ENCODE data around the gene C1QTNF9B.

The C1QTNF9B gene

DNA sequence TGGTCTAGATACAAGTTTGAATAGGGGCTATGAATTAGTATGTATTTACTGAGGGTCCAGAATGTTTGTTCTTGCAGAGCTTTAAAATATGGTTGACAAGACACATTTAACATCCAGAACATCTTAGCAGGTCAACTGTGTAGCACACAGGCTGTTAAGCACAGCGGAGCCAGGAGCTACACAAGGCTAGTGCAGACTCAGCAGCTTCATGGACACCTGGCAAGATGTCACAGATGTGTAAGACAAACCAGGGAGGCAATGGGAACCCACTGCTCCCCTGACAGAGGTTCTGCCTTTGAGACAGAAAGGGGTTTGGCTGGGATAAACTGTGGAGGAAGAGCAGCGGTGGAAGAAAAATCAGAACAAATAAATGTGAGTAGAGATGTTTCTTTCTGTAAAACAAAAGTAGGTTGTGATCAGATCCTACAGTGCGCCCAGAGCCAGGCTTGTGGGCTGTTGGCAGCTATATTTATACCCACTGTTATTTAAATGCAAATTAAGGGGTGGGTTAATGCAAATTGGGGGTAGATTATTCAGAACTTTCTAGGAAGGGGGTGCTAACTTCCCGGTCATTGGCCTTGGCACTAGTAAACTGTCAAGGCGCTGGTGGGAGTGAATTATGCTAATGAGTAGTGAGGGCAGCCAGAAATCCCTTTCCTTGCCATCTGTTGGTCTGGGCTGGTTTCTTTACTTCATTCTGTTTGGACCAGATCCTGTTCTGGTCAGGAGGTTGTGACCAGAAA, 41.1 kb downstream of the C1QTNF9B start:
- DNase-seq: no peak

DNA sequence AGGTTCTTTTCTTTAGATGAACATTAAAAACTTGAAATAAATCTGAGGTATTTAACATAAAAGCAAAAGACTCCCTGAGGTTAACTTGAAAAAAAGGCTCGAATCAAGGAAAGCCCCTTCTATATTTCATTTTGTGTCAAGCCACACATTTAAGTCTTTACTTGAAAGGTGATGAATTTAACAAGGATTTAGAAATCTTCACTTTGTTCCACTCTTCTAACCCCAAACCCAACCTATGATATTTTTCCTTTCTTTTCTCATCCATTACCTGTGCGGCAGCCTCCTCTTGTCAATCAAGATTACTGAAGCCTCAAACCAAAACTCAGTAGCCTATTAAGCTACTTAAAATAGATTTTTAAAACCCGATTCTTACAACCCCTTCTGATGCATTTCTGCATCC, 41.9 kb downstream of the C1QTNF9B start:
- no peak for DNase-seq

GRCh38 chr13:23852351-23852750, 45.0 kb downstream of the C1QTNF9B start:
- no peak for DNase-seq

GRCh38 chr13:23851106-23851505, 46.2 kb downstream of the C1QTNF9B start:
- no peak for DNase-seq

DNA sequence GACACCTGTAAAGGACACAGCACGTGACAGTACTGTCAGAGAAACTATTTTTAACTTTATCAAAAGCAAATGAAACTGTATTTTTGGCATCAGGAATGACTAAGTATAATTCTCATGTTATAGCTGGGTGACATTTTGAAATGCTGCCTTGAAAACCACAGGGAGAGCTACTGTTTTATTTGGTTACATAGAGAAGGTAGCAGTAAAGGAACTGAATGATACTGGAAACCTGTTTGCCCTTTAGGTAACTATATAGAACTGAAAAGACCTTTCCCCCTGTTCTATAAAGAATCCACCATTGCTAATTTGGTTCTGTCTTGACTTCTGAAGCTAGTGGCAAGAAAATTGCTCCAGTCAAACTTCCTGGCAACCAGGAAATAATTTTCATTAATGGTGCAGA, 47.2 kb downstream of the C1QTNF9B start:
- DNase-seq: no peak

- no peak for DNase-seq
Measured at GRCh38 chr13:23849670-23850069, 47.6 kb downstream of the C1QTNF9B start.

DNA sequence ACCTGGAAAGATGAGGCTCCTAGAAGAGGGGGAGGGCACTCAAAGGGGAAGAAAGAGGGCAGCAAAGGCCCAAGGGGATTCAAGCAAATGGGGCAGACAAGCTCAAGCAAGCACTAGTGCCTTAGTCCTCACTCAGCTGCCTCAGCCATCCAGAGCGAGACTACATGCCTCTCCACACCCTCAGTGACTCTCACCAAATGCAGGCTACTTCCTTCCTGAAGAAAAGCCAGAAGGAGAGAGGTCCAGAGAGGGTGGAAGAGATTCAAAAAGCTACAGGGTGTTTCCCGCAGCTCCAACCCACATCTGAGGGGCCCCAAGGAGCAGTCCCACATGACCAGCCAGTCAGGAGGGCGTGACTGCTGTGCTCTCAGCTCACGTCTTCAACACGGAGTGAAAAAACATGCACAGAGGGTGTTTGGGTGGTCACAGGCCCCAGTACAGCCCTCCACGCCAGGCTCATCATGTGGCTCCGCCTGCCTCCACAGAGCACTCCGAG, 48.6 kb downstream of the C1QTNF9B start:
- DNase-seq: no peak

GRCh38 chr13:23848019-23848418, 49.3 kb downstream of the C1QTNF9B start:
- no peak for DNase-seq

- no peak for DNase-seq
Measured at GRCh38 chr13:23847497-23847896, 49.8 kb downstream of the C1QTNF9B start.

DNA sequence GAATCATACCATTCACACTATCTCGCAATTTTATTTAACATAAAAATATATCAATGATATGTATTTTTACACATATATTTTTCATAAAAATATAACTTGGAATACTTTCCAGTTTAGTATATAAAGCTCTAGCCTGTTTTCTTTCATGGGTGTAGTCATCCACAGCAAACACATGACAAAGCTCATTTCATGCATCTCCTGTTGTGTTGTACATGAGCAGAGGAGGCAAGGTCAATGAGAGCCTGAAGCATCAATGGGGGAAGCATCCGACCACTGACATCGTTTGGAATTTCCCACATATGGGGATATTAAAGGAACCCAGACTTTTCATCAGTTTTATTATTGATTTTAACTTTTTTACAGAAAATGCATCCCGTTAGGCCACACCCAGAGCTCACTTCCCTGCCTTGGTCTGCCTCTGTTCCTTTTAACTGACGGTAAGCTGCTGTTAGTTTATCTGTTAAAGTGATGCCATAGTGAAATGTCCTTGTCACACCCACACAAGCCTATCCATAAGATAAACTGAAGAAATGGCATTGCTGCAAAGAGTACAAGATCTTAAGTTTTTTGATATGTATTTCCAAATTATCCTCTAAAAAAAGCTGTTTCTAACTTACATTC, 52.1 kb downstream of the C1QTNF9B start:
- no peak for DNase-seq

DNA sequence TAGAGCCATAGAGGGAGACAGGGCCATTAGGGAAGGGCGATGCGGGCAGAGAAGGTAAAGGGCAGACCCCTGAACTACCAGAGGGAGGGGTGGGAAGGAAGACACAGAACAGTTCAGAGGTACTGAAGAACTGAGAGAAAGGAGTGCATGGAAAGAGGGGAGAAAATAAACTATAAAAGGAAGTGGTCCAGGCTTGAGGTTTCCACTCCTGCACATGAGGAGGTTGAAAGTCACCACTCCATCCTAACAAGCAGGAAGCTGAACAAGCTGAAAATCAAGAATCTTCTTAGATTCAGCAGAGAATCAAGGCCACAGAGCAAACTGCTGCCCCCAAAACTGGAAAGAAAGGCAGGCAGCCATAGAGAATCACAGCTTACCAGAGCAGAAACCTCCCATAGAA, 53.2 kb downstream of the C1QTNF9B start:
- no peak for DNase-seq

- DNase-seq: no peak
Measured at GRCh38 chr13:23843436-23843835, 53.9 kb downstream of the C1QTNF9B start.

DNA sequence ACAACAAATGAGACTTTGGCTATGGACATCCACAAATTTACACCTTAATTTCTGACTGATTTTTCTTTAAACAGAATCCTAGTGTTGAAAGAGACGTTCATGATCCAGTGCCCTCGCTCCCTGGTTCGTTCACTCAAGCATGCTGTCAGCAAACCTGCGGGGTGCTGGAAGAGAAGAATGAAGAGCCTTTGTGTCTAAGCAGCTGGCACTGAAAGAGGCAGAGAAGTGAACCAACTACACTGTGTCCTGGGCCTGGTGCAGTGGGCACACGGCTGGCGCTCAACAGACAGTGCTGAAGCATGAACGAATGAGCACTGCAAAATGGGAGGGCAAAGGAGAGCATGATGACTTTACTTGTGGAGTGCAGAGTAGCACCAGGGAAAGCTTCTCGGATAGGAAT, 54.9 kb downstream of the C1QTNF9B start:
- no peak for DNase-seq
